ENCODE results near the gene XYLT1. TPM values are rescaled to one million over a fixed set of nuclear protein-coding genes. Genes with fewer than 3 reads are reported as not detected.

The XYLT1 gene
- total RNA-seq, 5 donors from 2014 or later (not counting 1 experiment from before 2014, with no cell fraction given), result 25.8 to 70.6 (median 57.8) TPM

DNA sequence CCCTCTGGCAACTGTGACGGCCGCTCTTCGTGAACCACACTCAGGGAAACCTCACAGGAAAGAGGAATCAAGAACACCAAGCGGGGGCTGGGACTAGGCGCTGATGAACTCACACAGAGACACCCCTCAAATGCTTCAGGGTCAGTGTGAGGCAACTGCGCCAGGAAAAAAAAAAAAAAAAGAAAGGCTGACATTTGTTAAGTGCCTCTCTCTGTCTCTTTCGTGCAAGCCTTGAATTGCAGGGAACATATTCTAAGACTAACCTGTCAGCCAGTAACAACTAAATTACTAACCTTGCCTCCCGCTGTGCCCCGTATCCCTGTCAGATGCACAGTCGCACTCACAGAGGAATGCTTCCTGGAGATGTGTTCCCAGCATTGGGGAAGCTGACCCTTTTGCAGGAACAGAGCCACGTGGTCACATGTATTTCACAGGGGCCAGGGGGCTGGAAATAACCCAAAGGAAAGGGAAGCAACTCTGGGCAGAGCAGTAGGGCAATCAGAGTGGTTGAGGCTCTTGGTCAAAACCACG lies 247.8 kb downstream of the XYLT1 start:
- Histone ChIP-seq H3K4me3 (ENCODE audit: control insufficient read depth in 1 of 2, extremely low read depth in 1 of 2, low read length in 1 of 2) (no peak overlapping the region), H3K27ac (ENCODE audit: low read length) (no peak overlapping the region), H3K36me3 (ENCODE audit: control insufficient read depth in 2 of 2, extremely low read depth in 1 of 2, insufficient read depth in 1 of 2, low read length in 1 of 2) (no peaks in the 10 kb centered on the region), H3K27me3 (replicated peaks in 1 of 2; ENCODE audit: control insufficient read depth in 2 of 2, extremely low read depth in 1 of 2, insufficient read depth in 2 of 2, low read length in 1 of 2) (no peaks in the 10 kb centered on the region), H3K4me1 (ENCODE audit: control insufficient read depth in 1 of 2, extremely low read depth in 1 of 2, insufficient read depth in 2 of 2, low read length in 2 of 2) (no peaks in the 10 kb centered on the region), H3K9me3 (no peaks in the 10 kb centered on the region)
- Mint-ChIP-seq H3K27me3 (no peaks in the 10 kb centered on the region), H3K4me1 (peaks cover 22 to 26% (median 25%) of the 10 kb centered on the region in 3 donors), H3K36me3 (peaks cover 47% of the 10 kb centered on the region), H3K27ac (no peak overlapping the region), H3K4me3 (no peak overlapping the region), H3K9me3 (no peaks in the 10 kb centered on the region)
- DNase-seq (no peak), ATAC-seq (replicated peaks in 1 of 4) (no peak)
- ChIA-PET POLR2A (no interaction called here), CTCF (no interaction called here)
- 93% methylated on average over 2 of the region's 12 CpGs for WGBS (ENCODE audit: insufficient coverage)

DNA sequence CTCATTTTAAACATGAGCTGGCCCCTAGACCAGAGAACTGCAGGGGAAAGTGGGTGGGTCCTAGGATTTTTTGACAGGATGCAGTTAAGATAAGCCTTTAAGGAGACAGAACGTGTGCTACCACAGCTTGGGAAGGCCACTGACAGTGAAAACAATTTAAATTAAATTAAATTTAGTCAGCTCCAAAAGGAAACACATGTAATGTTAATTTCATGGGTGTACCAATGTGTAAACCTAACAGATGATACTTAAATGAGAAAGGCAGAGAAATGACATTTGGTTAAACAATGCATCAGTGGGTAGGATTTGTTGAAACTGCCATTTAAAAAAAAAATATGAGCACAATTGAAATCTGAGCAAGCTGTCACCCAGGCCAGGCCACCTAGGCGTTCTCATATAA lies 250.8 kb downstream of the XYLT1 start:
- Mint-ChIP-seq H3K36me3 (peaks cover 53% of the 10 kb centered on the region), H3K4me3 (no peak overlapping the region), H3K9me3 (no peaks in the 10 kb centered on the region), H3K27me3 (no peaks in the 10 kb centered on the region), H3K4me1 (peaks cover 9 to 14% (median 12%) of the 10 kb centered on the region in 3 donors), H3K27ac (no peak overlapping the region)
- ATAC-seq (replicated peaks in 1 of 4) (no peak), DNase-seq (no peak)
- H3K27me3 ChIP-seq (replicated peaks in 1 of 2; ENCODE audit: control insufficient read depth in 2 of 2, extremely low read depth in 1 of 2, insufficient read depth in 2 of 2, low read length in 1 of 2), result no peaks in the 10 kb centered on the region
- ChIA-PET POLR2A (interaction anchor here in 1 of 2 donors (0.5 kb wide), 1 partner anchor 33 kb away, joined by 4 read pairs; no protein-coding TSS in a partner anchor), CTCF (no interaction called here)
- no peaks in the 10 kb centered on the region for H3K9me3 ChIP-seq
- H3K36me3 ChIP-seq (ENCODE audit: control insufficient read depth in 2 of 2, extremely low read depth in 1 of 2, insufficient read depth in 1 of 2, low read length in 1 of 2), result peaks cover 0 to 2% of the 10 kb centered on the region in 2 donors
- WGBS (ENCODE audit: insufficient coverage), result 100% methylated on average over 1 of the region's 2 CpGs
- no peak overlapping the region for H3K27ac ChIP-seq (ENCODE audit: low read length)
- H3K4me1 ChIP-seq (ENCODE audit: control insufficient read depth in 1 of 2, extremely low read depth in 1 of 2, insufficient read depth in 2 of 2, low read length in 2 of 2), result no peaks in the 10 kb centered on the region
- no peak overlapping the region for H3K4me3 ChIP-seq (ENCODE audit: control insufficient read depth in 1 of 2, extremely low read depth in 1 of 2, low read length in 1 of 2)

DNA sequence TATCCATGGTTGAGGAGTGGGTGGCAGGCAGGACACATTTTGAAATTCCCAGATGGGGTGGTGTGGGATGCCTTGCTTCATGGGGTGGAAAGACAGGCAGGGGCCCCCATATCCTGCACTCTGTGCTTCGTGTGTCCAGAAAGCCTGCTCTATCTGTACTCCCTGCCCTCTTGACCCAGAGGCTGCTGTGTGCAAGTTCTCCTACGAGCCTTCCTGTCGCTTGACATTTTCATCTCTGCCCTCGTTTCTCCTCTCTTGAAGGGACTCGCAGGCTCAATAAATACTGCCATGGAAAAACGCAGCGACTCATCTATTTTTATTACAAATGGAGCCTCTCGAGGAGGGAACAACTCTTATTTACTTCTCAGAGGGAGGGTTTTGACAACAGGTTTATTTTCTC lies 254.8 kb downstream of the XYLT1 start:
- no peak for DNase-seq
- ChIA-PET POLR2A (no interaction called here), CTCF (no interaction called here)
- Mint-ChIP-seq H3K9me3 (peaks cover 0 to 11% (median 11%) of the 10 kb centered on the region in 3 donors), H3K27me3 (no peaks in the 10 kb centered on the region), H3K36me3 (peaks cover 48% of the 10 kb centered on the region), H3K4me1 (peaks cover 21 to 27% (median 23%) of the 10 kb centered on the region in 3 donors), H3K27ac (no peak overlapping the region), H3K4me3 (no peak overlapping the region)
- H3K27me3 ChIP-seq (replicated peaks in 1 of 2; ENCODE audit: control insufficient read depth in 2 of 2, extremely low read depth in 1 of 2, insufficient read depth in 2 of 2, low read length in 1 of 2), result no peaks in the 10 kb centered on the region
- H3K27ac ChIP-seq (ENCODE audit: low read length), result no peak overlapping the region
- 86% methylated on average over 3 of the region's 8 CpGs for WGBS (ENCODE audit: insufficient coverage)
- peaks cover 2% of the 10 kb centered on the region in 2 donors for H3K36me3 ChIP-seq (ENCODE audit: control insufficient read depth in 2 of 2, extremely low read depth in 1 of 2, insufficient read depth in 1 of 2, low read length in 1 of 2)
- H3K9me3 ChIP-seq, result no peaks in the 10 kb centered on the region
- ATAC-seq (replicated peaks in 1 of 4), result no peak
- H3K4me1 ChIP-seq (ENCODE audit: control insufficient read depth in 1 of 2, extremely low read depth in 1 of 2, insufficient read depth in 2 of 2, low read length in 2 of 2), result peaks cover 0 to 11% of the 10 kb centered on the region in 2 experiments
- H3K4me3 ChIP-seq (ENCODE audit: control insufficient read depth in 1 of 2, extremely low read depth in 1 of 2, low read length in 1 of 2), result no peak overlapping the region

DNA sequence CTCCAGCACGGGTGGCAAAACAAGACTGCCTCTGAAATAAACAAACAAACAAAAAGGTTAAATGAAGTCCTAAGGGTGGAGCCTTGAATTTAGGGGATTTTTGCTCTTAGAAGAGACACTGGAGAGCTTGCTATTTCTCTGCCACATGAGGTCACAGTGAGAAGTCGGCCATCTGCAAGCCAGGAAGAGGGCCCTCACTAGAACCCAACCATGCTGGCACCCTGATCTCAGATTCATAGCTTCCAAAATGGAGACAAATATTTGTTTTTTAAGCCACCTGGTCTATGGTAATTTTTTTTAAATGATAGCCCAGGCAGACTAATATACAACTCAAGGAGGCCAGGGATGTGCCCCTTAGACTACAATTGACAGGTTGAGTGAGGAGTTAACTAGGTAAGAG lies 255.5 kb downstream of the XYLT1 start:
- CTCF ChIA-PET, result no interaction called here

DNA sequence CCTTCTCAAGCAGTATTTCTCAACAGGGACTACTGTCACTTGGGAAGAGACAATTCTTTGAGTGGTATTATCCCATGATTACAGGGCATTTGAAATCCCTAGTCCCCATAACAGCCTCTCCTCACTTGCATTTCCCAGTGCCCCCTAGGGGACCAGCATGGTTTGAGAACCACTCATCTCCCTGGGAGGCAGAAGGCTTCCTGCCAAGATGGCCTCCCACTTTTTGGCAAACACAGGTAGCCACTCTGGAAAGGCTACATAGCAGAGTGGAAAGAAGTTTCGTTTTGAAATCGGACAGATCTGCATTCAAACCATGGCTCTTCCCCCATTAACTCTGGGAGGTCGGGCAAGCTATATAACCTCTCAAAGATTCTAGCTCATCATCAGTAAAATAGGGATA lies 256.8 kb downstream of the XYLT1 start:
- DNase-seq (no peak), ATAC-seq (replicated peaks in 1 of 4) (no peak)
- no CpG with 5 or more reads among the region's 3 CpGs for WGBS (ENCODE audit: insufficient coverage)
- H3K4me3 ChIP-seq (ENCODE audit: control insufficient read depth in 1 of 2, extremely low read depth in 1 of 2, low read length in 1 of 2), result no peak overlapping the region
- Mint-ChIP-seq H3K36me3 (peaks cover 40% of the 10 kb centered on the region), H3K4me3 (peak overlapping the region in 1 of 3 donors; percentile 44), H3K4me1 (peaks cover 21 to 28% (median 23%) of the 10 kb centered on the region in 3 donors), H3K9me3 (peaks cover 0 to 11% (median 11%) of the 10 kb centered on the region in 3 donors), H3K27me3 (no peaks in the 10 kb centered on the region), H3K27ac (no peak overlapping the region)
- POLR2A ChIA-PET, result no interaction called here
- no peak overlapping the region for H3K27ac ChIP-seq (ENCODE audit: low read length)
- CTCF ChIA-PET, result no interaction called here
- H3K36me3 ChIP-seq (ENCODE audit: control insufficient read depth in 2 of 2, extremely low read depth in 1 of 2, insufficient read depth in 1 of 2, low read length in 1 of 2), result peaks cover 2% of the 10 kb centered on the region in 2 donors
- no peaks in the 10 kb centered on the region for H3K27me3 ChIP-seq (replicated peaks in 1 of 2; ENCODE audit: control insufficient read depth in 2 of 2, extremely low read depth in 1 of 2, insufficient read depth in 2 of 2, low read length in 1 of 2)
- H3K9me3 ChIP-seq, result no peaks in the 10 kb centered on the region
- H3K4me1 ChIP-seq (ENCODE audit: control insufficient read depth in 1 of 2, extremely low read depth in 1 of 2, insufficient read depth in 2 of 2, low read length in 2 of 2), result peaks cover 0 to 11% of the 10 kb centered on the region in 2 experiments

More for the DNA sequence above, 255.5 kb downstream of the XYLT1 start:
- H3K27ac Mint-ChIP-seq, result peak overlapping the region in 1 of 2 donors; percentile 7
- peaks cover 21 to 27% (median 23%) of the 10 kb centered on the region in 3 donors for H3K4me1 Mint-ChIP-seq
- no peaks in the 10 kb centered on the region for H3K27me3 Mint-ChIP-seq
- DNase-seq (no peak), ATAC-seq (replicated peaks in 1 of 4) (no peak)
- Histone ChIP-seq H3K36me3 (ENCODE audit: control insufficient read depth in 2 of 2, extremely low read depth in 1 of 2, insufficient read depth in 1 of 2, low read length in 1 of 2) (peaks cover 2% of the 10 kb centered on the region in 2 donors), H3K27me3 (replicated peaks in 1 of 2; ENCODE audit: control insufficient read depth in 2 of 2, extremely low read depth in 1 of 2, insufficient read depth in 2 of 2, low read length in 1 of 2) (no peaks in the 10 kb centered on the region), H3K9me3 (no peaks in the 10 kb centered on the region), H3K27ac (ENCODE audit: low read length) (no peak overlapping the region), H3K4me1 (ENCODE audit: control insufficient read depth in 1 of 2, extremely low read depth in 1 of 2, insufficient read depth in 2 of 2, low read length in 2 of 2) (peaks cover 0 to 11% of the 10 kb centered on the region in 2 experiments), H3K4me3 (ENCODE audit: control insufficient read depth in 1 of 2, extremely low read depth in 1 of 2, low read length in 1 of 2) (no peak overlapping the region)
- H3K36me3 Mint-ChIP-seq, result peaks cover 44% of the 10 kb centered on the region
- H3K9me3 Mint-ChIP-seq, result peaks cover 0 to 11% (median 11%) of the 10 kb centered on the region in 3 donors
- POLR2A ChIA-PET, result no interaction called here
- 100% methylated on average over 1 of the region's 2 CpGs for WGBS (ENCODE audit: insufficient coverage)
- H3K4me3 Mint-ChIP-seq, result no peak overlapping the region

DNA sequence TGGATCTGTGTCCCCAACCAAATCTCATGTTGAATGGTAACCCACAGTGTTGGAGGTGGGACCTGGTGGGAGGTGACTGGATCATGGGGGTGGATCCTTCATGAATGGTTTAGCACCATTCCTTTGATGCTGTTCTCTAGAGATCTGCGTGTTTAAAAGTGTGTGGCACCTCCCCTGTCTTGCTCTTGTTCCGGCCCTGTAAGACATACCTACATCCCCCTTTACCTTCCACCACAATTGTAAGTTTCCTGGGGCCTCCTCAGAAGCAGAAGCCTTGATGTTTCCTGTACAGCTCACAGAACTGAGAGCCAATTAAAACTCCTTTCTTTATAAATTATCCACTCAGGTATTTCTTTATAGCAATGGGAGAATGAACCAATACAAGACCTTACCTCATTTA lies 257.7 kb downstream of the XYLT1 start:
- 57% methylated on average over 1 of the region's 2 CpGs for WGBS (ENCODE audit: insufficient coverage)
- Mint-ChIP-seq H3K9me3 (peaks cover 0 to 11% (median 11%) of the 10 kb centered on the region in 3 donors), H3K36me3 (peaks cover 33% of the 10 kb centered on the region), H3K27ac (peak overlapping the region; percentile 44 to 46), H3K4me3 (peak overlapping the region in 1 of 3 donors; percentile 44), H3K27me3 (no peaks in the 10 kb centered on the region), H3K4me1 (peaks cover 21 to 28% (median 22%) of the 10 kb centered on the region in 3 donors)
- Histone ChIP-seq H3K36me3 (ENCODE audit: control insufficient read depth in 2 of 2, extremely low read depth in 1 of 2, insufficient read depth in 1 of 2, low read length in 1 of 2) (peaks cover 2% of the 10 kb centered on the region in 2 donors), H3K4me3 (ENCODE audit: control insufficient read depth in 1 of 2, extremely low read depth in 1 of 2, low read length in 1 of 2) (no peak overlapping the region), H3K27ac (ENCODE audit: low read length) (no peak overlapping the region), H3K27me3 (replicated peaks in 1 of 2; ENCODE audit: control insufficient read depth in 2 of 2, extremely low read depth in 1 of 2, insufficient read depth in 2 of 2, low read length in 1 of 2) (no peaks in the 10 kb centered on the region), H3K9me3 (no peaks in the 10 kb centered on the region), H3K4me1 (ENCODE audit: control insufficient read depth in 1 of 2, extremely low read depth in 1 of 2, insufficient read depth in 2 of 2, low read length in 2 of 2) (peaks cover 0 to 11% of the 10 kb centered on the region in 2 experiments)
- ChIA-PET CTCF (no interaction called here), POLR2A (no interaction called here)
- ATAC-seq (replicated peaks in 1 of 4) (peak; percentile 75 to 94 (median 81)), DNase-seq (peak in 16 of 35 experiments; percentile 2 to 46 (median 10))

Data from T-cell (primary cell).